NCI-H2171 treated with DMSO at 0.1 percent for 48 hours (cell line): Measurements from ENCODE around the gene CHRM5.
"Not testable (repeated sequence)": the region's sequence is repeated elsewhere in the genome, so short reads cannot be mapped to it uniquely, and the experiment has no call there.

Experiments
- DNase-seq: peaks from one replicate; lab custom pipeline; 2025; lab: John Stamatoyannopoulos, UW

CHRM5 gene

DNA sequence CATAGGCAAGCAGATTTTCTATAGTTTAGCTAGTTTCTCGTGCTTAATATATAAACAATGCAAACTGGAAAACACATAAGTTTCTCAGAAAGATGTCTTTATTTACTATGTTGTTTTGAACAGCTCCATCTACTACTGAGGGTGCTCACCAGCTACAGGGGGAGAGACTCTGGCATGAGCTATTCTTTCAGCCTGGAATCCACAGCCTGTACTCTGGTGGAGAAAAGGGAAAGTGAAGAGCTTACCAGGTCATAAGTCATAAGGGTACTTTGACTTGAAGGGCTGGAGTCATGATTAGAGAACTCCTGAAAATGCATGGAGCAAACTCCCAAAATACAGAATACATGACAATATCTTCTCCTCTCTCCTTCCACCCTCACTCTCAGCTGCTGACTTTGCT, 75.1 kb downstream of the CHRM5 start:
- no peak for DNase-seq

DNA sequence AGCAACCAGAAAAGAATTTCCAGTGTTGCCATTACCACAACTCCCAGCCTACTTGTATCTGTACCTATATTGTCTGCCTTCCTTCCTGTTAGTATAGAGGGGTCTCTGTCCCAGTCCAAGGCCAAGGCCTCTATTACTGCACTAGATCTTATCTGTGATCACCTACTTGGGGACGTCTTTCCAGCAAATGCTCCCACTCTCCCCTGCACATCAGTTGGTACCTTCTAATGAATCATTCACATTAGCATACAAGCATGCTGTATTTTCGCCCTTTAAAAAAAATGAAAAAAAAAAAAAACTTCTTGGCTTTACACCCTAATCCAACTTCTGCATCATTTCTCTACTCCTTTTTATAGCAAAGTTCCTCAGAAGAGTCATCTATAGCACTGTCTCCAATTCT, 75.5 kb downstream of the CHRM5 start:
- no peak for DNase-seq

DNA sequence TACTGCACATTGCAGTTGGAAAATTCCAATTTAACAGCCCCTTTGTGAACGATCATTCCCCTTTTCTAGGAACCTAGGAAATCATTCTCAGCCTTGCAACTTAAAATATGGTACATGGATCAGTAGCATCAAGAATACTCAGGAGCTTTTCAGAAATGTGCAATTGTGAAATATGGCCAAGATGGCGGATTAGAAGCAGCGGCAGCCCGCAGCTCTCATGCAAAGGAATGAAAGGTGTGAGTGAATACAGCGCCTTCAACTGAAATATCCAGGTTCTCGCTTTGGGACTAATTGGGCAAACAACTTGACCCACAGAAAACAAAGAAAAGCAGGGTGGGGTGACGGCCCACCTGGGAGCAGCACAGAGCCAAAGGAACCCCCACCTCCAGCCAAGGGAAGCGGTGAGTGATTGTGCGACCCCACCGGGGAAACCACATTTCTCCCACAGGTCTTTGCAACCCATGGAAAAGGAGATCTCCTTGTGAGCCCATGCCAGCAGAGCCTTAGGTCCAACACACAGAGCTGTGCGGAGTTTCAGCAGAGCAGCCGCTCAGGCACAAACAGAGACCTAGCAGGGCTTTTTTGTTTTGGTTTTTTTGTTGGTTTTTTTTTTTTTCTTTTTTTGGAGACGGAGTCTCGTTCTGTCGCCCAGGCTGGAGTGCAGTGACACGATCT, 78.3 kb downstream of the CHRM5 start:
- no peak for DNase-seq

GRCh38 chr15:34047893-34048775, 79.8 kb downstream of the CHRM5 start:
- no peak for DNase-seq

GRCh38 chr15:34049112-34049511, 80.8 kb downstream of the CHRM5 start:
- no peak for DNase-seq

DNA sequence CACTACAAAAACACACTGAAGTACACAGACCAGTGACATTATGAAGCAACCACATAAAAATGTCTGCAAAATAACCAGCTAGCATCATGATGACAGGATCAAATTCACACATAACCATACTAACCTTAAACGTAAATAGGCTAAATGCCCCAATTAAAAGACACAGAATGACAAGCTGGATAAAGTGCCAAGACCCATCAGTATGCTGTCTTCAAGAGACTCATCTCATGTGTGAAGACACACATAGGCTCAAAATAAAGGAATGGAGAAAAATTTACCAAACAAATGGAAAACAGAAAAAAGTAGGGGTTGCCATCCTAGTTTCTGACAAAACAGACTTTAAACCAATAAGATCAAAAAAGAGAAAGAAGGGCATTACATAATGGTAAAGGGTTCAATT, 82.1 kb downstream of the CHRM5 start:
- not testable (repeated sequence) for DNase-seq

- DNase-seq: no peak
These were observed 85.9 kb downstream of the CHRM5 start for GRCh38 chr15:34054081-34054707.

DNA sequence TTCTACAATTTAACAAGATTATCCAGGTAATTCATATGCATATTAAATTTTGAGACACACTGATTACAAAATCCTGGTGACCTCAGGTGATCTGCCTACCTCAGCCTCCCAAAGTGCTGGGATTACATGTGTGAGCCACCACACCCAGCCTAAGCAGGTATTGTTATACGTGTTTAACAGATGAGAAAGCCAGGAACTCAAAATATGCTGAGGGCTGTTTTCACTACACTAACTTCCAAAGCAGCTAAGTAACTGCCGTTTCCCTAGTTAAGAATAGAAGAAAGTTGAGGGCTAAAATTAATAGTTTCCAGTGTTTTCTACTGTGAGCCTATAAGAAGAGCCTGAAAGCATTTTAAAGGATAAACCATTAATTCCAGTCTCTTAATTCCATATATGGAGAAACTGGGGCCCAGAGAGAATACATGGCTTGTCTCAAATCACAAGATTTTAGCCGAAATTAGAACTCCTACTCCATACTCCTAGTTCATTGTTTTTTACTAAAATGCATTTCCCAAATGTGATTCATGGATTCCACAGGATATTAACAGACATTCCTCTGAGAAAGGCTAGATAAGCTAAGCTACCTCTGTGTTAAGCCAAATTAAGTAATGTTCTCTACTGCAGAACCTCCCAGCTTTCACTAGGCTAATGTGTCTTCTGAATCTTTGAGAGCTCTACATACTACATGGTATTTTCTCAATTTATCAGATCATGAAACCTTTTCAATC, 87.7 kb downstream of the CHRM5 start:
- DNase-seq: no peak

DNA sequence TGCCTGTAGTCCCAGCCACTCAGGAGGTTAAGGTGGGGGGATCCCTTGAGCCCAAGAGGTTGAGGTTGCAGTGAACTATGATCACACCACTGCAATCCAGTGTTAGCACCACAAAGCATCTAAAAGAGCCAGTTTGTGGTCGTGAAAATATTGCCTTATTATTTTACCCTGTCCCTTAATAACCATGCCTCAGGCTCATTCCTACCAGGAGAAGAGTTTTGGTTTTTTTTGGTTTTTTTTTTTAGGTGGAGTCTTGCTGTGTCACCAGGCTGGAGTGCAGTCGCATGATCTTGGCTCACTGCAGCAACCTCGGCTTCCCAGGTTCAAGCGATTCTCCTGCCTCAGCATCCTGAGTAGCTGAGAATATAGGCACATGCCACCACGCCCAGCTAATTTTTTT, 88.6 kb downstream of the CHRM5 start:
- no peak for DNase-seq

DNA sequence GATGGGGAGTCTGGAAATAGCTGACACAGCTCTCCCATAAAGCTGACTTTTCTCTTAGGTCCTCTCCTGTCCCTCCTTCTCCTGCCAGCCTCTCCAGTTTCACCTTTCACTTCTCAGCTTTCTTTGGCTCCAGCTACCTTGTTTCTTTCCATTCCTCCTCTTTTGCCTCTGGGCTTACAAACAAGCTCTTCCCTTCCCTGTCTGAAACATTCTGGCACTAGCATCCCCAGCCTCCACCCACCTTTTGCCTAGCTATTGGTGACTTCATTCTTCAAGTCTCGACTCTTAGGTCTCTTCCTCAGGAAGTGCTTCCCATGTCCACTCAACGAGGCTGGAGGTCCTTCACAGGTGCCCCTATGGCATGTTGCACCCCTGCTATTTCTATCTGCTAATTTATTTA, 91.2 kb downstream of the CHRM5 start:
- DNase-seq: no peak

DNA sequence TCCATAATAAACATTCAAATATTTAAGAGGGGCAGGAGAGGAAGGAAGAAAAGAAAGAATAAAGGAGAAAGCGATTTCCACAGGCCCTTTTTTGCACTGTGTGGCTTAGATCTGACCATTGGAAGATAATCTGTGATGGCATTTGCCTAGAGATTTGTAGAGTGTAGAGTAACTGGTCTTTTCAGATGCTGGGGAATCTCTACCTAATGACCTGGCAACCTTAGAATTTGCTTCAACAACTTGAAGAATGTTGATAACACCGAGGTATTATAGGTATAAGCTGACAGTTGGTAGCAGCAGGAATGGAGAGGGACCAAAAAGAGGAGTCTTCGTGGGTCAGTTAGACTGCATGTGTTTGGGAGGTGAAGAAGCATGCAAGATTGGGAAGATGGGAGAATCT, 91.6 kb downstream of the CHRM5 start:
- DNase-seq: no peak

DNA sequence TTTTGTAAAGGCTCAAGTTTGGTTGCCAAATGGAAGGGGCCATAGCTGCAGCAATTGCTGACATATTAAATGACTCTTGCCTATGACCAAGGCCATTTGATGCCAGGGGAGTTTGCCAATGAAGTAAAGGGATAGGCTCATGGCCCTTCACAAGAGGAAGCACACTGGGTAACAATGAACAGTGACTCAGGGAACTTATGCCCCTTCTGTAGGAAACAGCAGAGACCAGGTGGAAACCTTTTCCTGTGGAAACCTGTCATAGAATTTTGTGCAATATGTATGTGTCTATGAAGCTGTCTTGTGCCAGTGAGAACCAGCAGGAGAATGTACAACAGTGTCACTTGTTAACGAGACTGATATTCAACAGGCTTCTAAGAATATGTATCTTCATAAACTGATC, 96.1 kb downstream of the CHRM5 start:
- DNase-seq: no peak

DNA sequence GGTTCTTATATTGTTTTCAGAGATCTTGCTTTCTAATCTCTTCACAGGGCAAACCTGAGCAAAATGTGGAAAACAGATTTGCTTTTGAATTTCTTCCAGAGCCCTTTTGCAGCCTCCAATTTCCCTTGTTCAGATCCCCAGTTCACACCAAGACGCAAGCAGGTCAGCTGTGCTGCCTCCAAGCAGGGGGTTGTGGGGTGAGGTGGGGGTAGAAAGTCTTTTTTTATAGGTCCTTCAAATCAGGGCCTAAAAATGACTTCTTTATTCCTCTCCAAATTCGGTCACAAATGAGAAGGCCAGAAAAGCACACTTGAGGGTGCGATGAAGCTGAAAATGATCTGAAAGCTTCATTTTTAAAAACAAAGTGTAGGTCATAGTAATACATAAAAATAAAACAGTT, 97.0 kb downstream of the CHRM5 start:
- no peak for DNase-seq

- DNase-seq: no peak
These were observed 97.6 kb downstream of the CHRM5 start for GRCh38 chr15:34065941-34066340.

- DNase-seq: no peak
These were observed 101.7 kb downstream of the CHRM5 start for GRCh38 chr15:34070003-34070402.

GRCh38 chr15:34076785-34077184, 108.5 kb downstream of the CHRM5 start:
- DNase-seq: no peak

DNA sequence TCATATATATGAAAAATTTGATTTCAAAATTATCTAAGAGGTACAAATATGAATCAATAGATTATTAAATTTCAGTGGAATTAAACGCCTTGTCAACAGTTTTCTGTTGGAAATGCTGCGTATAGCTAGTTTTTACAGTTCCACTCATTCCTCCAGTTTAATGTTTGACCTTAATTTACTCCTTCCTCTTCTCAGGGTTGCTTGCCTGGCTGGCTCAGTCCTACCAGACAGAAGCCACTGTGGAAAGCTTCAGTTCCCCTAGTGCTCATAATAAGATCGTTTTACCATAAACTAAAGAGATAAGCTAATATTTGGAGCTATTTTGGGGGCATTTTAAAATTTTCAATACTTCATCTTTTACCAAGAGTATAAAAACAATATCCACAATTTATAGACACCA, 110.6 kb downstream of the CHRM5 start:
- no peak for DNase-seq

- DNase-seq: no peak
These were observed 111.6 kb downstream of the CHRM5 start for GRCh38 chr15:34079904-34080303.

- no peak for DNase-seq
These were observed 115.8 kb downstream of the CHRM5 start for GRCh38 chr15:34084086-34084485.

DNA sequence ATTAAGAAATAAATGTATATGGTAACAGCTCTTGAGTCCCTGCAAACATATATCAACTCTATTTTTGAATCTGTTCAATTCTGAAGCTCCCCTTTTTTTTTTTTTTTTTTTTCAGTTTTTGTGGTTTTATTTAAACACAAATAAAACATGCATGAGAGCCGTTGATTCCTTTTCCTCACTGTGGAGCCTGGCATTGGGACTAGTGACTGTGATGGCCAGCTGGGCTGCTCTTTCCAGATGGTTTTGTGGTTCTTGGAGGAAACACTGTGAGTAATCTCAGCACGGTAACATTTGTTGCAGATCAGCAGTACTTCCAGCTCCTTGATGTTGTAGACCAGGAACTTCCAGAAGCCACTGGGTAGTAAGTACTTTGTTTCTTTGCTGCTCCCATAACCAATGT, 117.4 kb downstream of the CHRM5 start:
- no peak for DNase-seq

GRCh38 chr15:34099914-34100313, 131.6 kb downstream of the CHRM5 start:
- DNase-seq: no peak

DNA sequence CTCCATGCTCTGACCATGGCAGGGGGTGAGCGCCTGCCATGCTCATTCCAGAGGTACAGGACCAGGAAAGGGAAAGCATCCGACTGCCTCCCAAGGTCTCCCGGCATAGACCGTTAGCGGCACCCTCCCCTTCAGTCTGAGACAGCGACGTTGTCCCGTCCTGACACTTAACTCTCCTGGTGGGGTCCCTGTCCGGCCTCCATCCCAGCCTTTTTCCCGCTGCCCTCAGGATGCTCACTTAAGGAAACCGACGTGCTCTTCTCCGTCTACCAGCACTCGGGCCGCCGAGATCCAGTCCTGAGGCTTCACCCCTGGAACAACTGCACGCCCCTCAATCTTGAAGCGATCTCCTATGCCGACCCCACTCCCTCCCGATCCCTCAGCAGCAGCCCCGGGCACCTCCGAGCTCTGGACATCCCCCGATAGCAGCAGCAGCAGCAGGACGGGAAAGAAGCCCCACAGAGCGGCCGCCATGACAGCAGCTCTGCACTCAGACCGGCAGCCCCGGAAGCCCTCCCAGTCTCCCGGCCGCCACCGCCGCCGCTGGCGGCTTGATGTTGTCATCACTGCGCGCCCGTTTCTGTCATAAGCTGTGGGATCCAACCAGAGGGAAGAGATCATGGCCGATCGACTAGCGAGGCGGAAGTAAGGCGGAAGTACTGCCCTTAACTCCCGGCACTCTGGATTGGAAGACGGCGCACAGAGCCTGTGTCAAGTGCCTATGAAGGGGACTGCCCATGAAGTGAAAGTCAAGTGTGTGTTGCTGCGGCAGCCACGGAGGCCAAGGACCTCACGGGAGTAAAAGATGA, 133.3 kb downstream of the CHRM5 start, which contains the start of the genes EMC7 and PGBD4:
EMC7 (minus strand) TSS at position 497 of the 809 bp plus-strand sequence; CDS start at position 474, 23 bp downstream.
PGBD4 (plus strand) TSS at position 718 of the 809 bp plus-strand sequence. CDS start 449 bp downstream, outside the sequence.
- DNase-seq: peak; percentile 99
